ENCODE results near the gene MTRF1. TPM values are rescaled to one million over a fixed set of nuclear protein-coding genes. Genes with fewer than 3 reads are reported as not detected.

MTRF1 gene
- total and polyA plus RNA-seq, 9 of the 15 experiments (the other 6 are each of a cell fraction or from before 2014, with no cell fraction given): 12.5 to 33.7 (median 20.1) TPM

- WGBS (ENCODE audit: insufficient coverage, low coverage, missing lambda C conversion rate): 50% methylated on average over 10 of the region's 13 CpGs
- no peak overlapping the region for H3K27ac ChIP-seq (ENCODE audit: extremely low read depth, low read depth, low read length)
- FAIRE-seq (no peak), DNase-seq (ENCODE audit: extremely low read depth in 1 of 4, low spot score in 3 of 4) (no peak), ATAC-seq (no peak)
- intact Hi-C loops (cut with micrococcal nuclease): no loop called here
- H3K9ac ChIP-seq (ENCODE audit: insufficient read depth in 1 of 2, low read depth in 2 of 2, low read length in 2 of 2): no peak overlapping the region
- H3K9me3 ChIP-seq (replicated peaks; ENCODE audit: control insufficient read depth, insufficient read depth, low read depth, low read length): no peaks in the 10 kb centered on the region
- H4K20me1 ChIP-seq (replicated peaks; ENCODE audit: control insufficient read depth, insufficient read depth, low read length): no peaks in the 10 kb centered on the region
- no peaks in the 10 kb centered on the region for H3K36me3 ChIP-seq (ENCODE audit: control insufficient read depth, insufficient read depth, low read length)
- no TSS peak for BruUV-seq (replicated peaks)
- H3K4me3 ChIP-seq: no peak overlapping the region
- H2AFZ ChIP-seq (ENCODE audit: low read depth, low read length): no peak overlapping the region
- TF ChIP-seq GATAD2B (IDR thresholded peaks at IDR 0.05; ENCODE audit: borderline replicate concordance) (no peak), FOXP4 (CRISPR knock-in tag; IDR thresholded peaks at IDR 0.05; ENCODE audit: borderline replicate concordance) (no peak), POU5F1 (IDR thresholded peaks at IDR 0.05; ENCODE audit: borderline replicate concordance, low read depth, low read length, partially characterized antibody) (no peak), ETS2 (tag; IDR thresholded peaks at IDR 0.05; ENCODE audit: borderline replicate concordance, poor library complexity, severe bottlenecking) (no peak), MEIS2 (IDR thresholded peaks at IDR 0.05; ENCODE audit: partially characterized antibody) (peak; percentile 42), FOSL1 (tag; conservative IDR thresholded peaks at IDR 0.05) (peak; percentile 62)
- H3K9me1 ChIP-seq (ENCODE audit: control insufficient read depth, insufficient read depth, low read length): no peaks in the 10 kb centered on the region
- no peaks in the 10 kb centered on the region; a peak in 1 of 5 replicates for H3K27me3 ChIP-seq (ENCODE audit: control insufficient read depth in 2 of 2, insufficient read depth in 2 of 2, low read length in 2 of 2)
- no peaks in the 10 kb centered on the region for H3K79me2 ChIP-seq (ENCODE audit: control insufficient read depth, insufficient read depth, low read length)
- no peak overlapping the region for H3K4me2 ChIP-seq (ENCODE audit: insufficient read depth, low read length)
- CTCF ChIA-PET (ENCODE audit: low intra/inter-chr PET ratio): no interaction called here
- no peaks in the 10 kb centered on the region; a peak in 1 of 5 replicates for H3K4me1 ChIP-seq (replicated peaks in 1 of 2; ENCODE audit: control insufficient read depth in 2 of 2, insufficient read depth in 2 of 2, low read length in 2 of 2)
- POLR2A ChIA-PET: no interaction called here
- in situ Hi-C loops (cut with MboI): no loop called here
Observed at GRCh38 chr13:41284512-41285288, 21.3 kb upstream of the MTRF1 start.
